Measurements from ENCODE around the gene MDP1. TPM values are rescaled to one million over a fixed set of nuclear protein-coding genes. Genes with fewer than 3 reads are reported as not detected.
A peak's percentile ranks its signal among the peaks of the same experiment; 100 is the strongest.

Gene MDP1
- total and polyA plus RNA-seq, 2 donors (not counting 1 experiment from before 2014, with no cell fraction given): 14.4 to 22.1 TPM

DNA sequence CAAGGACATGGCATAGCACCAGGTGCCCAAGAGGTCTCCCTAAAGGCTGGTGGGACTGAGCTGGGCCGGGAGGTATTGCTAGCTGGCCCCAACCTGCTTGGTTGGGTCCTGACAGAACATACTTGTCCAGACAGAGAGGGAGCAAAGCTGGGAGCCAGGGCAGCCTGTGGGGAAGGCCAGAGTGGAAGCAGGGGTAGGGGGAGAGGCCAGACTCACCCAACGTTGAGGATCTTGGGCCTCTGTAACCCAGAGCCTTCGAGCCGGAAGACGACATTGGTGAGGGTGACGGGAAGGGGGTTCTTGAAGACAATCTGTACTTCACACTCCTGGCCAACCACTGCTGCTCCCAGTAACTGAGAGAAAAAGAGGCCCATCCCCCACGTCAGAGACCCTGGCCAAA is 38.1 kb upstream of the MDP1 start:
- no peak overlapping the region for H3K4me2 ChIP-seq (ENCODE audit: extremely low read depth, insufficient read depth, low read length)
- DNase-seq (ENCODE audit: low read depth in 2 of 2): no peak

DNA sequence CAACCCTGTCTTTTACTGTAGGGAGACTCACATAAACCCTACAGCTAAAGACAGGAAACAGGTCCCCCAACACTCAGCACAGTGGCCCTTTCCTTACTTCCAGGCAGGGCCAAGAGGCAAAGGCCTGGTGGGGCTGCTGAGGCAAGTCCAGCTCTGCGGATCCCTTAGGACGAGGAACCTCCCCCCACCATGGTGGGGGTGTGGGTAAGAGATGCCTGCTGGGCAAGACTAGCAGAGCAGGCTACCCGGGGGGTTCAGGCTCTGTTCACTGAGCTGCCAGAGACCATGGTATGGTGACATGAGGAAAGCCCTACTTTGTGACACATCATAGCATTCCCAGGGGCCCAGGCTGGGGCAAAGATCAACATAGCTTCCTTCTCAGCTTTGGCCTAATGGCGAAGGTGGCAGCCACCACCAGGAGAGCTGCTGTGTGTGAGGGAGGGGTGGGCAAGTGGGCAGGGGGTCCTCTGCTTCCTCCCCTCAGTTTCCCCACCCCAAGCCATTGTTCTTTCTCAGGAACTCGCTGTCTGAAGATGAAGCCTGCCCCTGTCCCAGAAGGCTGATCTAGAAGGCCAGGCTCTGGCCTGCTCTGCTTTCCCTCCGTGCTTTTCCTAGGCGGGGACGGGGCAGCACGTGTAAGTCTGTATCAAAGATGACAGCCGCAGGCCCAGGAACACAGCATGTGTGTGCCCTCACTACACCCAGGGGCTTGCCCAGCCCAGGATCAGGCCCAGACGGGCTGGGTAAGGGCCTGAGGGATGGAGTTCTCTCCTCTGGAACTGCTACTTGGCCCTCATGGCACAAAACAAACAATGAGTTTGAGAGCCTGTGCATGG is 36.6 kb upstream of the MDP1 start:
- Histone ChIP-seq H3K36me3 (ENCODE audit: control insufficient read depth, insufficient read depth, low read length) (no peaks in the 10 kb centered on the region), H3K9me3 (ENCODE audit: control insufficient read depth, insufficient read depth, low read depth, low read length) (no peaks in the 10 kb centered on the region), H4K20me1 (ENCODE audit: control insufficient read depth, extremely low read depth, insufficient read depth, low read length) (no peaks in the 10 kb centered on the region), H3K4me3 (replicated peaks in 1 of 4; ENCODE audit: control extremely low read depth in 1 of 4, insufficient read depth in 1 of 4, low read depth in 3 of 4, low read length in 4 of 4) (no peak overlapping the region), H2AFZ (ENCODE audit: low read length) (no peak overlapping the region), H3K4me1 (ENCODE audit: control insufficient read depth, extremely low read depth, insufficient read depth, low read length) (no peaks in the 10 kb centered on the region), H3K9ac (ENCODE audit: insufficient read depth, low read length) (no peak overlapping the region), H3K27ac (ENCODE audit: insufficient read depth, low read length) (no peak overlapping the region), H3K4me2 (ENCODE audit: extremely low read depth, insufficient read depth, low read length) (no peak overlapping the region), H3K27me3 (ENCODE audit: control insufficient read depth, insufficient read depth, low read length) (no peaks in the 10 kb centered on the region), H3K79me2 (ENCODE audit: control insufficient read depth, insufficient read depth, low read length) (no peaks in the 10 kb centered on the region)
- no peak for TF ChIP-seq EZH2 (IDR thresholded peaks at IDR 0.05; ENCODE audit: low read length, missing control alignments)
- TF ChIP-seq, protein P1, sequence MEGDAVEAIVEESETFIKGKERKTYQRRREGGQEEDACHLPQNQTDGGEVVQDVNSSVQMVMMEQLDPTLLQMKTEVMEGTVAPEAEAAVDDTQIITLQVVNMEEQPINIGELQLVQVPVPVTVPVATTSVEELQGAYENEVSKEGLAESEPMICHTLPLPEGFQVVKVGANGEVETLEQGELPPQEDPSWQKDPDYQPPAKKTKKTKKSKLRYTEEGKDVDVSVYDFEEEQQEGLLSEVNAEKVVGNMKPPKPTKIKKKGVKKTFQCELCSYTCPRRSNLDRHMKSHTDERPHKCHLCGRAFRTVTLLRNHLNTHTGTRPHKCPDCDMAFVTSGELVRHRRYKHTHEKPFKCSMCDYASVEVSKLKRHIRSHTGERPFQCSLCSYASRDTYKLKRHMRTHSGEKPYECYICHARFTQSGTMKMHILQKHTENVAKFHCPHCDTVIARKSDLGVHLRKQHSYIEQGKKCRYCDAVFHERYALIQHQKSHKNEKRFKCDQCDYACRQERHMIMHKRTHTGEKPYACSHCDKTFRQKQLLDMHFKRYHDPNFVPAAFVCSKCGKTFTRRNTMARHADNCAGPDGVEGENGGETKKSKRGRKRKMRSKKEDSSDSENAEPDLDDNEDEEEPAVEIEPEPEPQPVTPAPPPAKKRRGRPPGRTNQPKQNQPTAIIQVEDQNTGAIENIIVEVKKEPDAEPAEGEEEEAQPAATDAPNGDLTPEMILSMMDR (conservative IDR thresholded peaks at IDR 0.05 in 1 of 2, IDR thresholded peaks at IDR 0.05 in 1 of 2; ENCODE audit: low read depth in 1 of 2, low read length in 2 of 2): no peak
- DNase-seq (ENCODE audit: low read depth in 2 of 2): no peak

More for the DNA sequence above, 38.1 kb upstream of the MDP1 start:
- H3K36me3 ChIP-seq (ENCODE audit: control insufficient read depth, insufficient read depth, low read length): no peaks in the 10 kb centered on the region
- no peaks in the 10 kb centered on the region for H3K9me3 ChIP-seq (ENCODE audit: control insufficient read depth, insufficient read depth, low read depth, low read length)
- no peaks in the 10 kb centered on the region for H3K79me2 ChIP-seq (ENCODE audit: control insufficient read depth, insufficient read depth, low read length)
- H3K4me1 ChIP-seq (ENCODE audit: control insufficient read depth, extremely low read depth, insufficient read depth, low read length): no peaks in the 10 kb centered on the region
- TF ChIP-seq, protein P1 (conservative IDR thresholded peaks at IDR 0.05 in 1 of 2, IDR thresholded peaks at IDR 0.05 in 1 of 2; ENCODE audit: low read depth in 1 of 2, low read length in 2 of 2): no peak
- TF ChIP-seq EZH2 (IDR thresholded peaks at IDR 0.05; ENCODE audit: low read length, missing control alignments): no peak
- no peak overlapping the region for H3K4me3 ChIP-seq (replicated peaks in 1 of 4; ENCODE audit: control extremely low read depth in 1 of 4, insufficient read depth in 1 of 4, low read depth in 3 of 4, low read length in 4 of 4)
- no peaks in the 10 kb centered on the region for H4K20me1 ChIP-seq (ENCODE audit: control insufficient read depth, extremely low read depth, insufficient read depth, low read length)
- H3K27ac ChIP-seq (ENCODE audit: insufficient read depth, low read length): no peak overlapping the region
- H3K9ac ChIP-seq (ENCODE audit: insufficient read depth, low read length): no peak overlapping the region
- H3K27me3 ChIP-seq (ENCODE audit: control insufficient read depth, insufficient read depth, low read length): no peaks in the 10 kb centered on the region
- H2AFZ ChIP-seq (ENCODE audit: low read length): no peak overlapping the region

DNA sequence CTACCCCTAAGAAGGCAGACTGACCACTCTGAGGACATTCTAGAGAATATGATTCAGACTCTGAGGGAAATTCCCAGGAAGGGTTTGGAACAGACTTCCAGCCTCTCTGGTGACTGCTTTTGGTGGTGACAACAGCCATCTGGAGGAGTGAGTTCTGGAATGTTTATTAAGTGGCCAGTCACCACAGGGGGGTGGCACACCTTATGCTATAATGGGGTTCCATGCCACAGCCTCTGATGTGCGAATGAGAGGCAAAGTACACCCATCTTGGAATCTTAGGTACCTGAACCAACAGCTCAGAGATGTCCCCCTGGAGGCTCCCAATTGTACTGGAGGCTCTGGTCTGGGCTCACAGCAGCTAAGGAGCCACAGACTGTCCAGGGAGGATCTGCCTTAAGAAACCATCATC is 36.0 kb upstream of the MDP1 start:
- DNase-seq (ENCODE audit: low read depth in 2 of 2): peak in 1 of 2 donors; percentile 65
- Histone ChIP-seq H3K27ac (ENCODE audit: insufficient read depth, low read length) (no peak overlapping the region), H2AFZ (ENCODE audit: low read length) (no peak overlapping the region), H4K20me1 (ENCODE audit: control insufficient read depth, extremely low read depth, insufficient read depth, low read length) (no peaks in the 10 kb centered on the region), H3K4me3 (replicated peaks in 1 of 4; ENCODE audit: control extremely low read depth in 1 of 4, insufficient read depth in 1 of 4, low read depth in 3 of 4, low read length in 4 of 4) (no peak overlapping the region), H3K36me3 (ENCODE audit: control insufficient read depth, insufficient read depth, low read length) (no peaks in the 10 kb centered on the region), H3K79me2 (ENCODE audit: control insufficient read depth, insufficient read depth, low read length) (no peaks in the 10 kb centered on the region), H3K9ac (ENCODE audit: insufficient read depth, low read length) (no peak overlapping the region), H3K27me3 (ENCODE audit: control insufficient read depth, insufficient read depth, low read length) (no peaks in the 10 kb centered on the region), H3K4me2 (ENCODE audit: extremely low read depth, insufficient read depth, low read length) (no peak overlapping the region), H3K4me1 (ENCODE audit: control insufficient read depth, extremely low read depth, insufficient read depth, low read length) (peaks cover 2% of the 10 kb centered on the region), H3K9me3 (ENCODE audit: control insufficient read depth, insufficient read depth, low read depth, low read length) (no peaks in the 10 kb centered on the region)
- TF ChIP-seq EZH2 (IDR thresholded peaks at IDR 0.05; ENCODE audit: low read length, missing control alignments): no peak
- TF ChIP-seq, protein P1 (conservative IDR thresholded peaks at IDR 0.05 in 1 of 2, IDR thresholded peaks at IDR 0.05 in 1 of 2; ENCODE audit: low read depth in 1 of 2, low read length in 2 of 2): no peak

Measured in fibroblast of lung (primary cell).